Hepatocyte (in vitro differentiated cells): ENCODE results near the gene TOX3.

ENCODE experiments used
- CTCF ChIP-seq: fragments of 200-600 bp; sonication (generic); IDR thresholded peaks from 2 replicates; pipeline ENCODE4 v1.5.1; 2016; ENCODE audit warnings: antibody characterized with exemption, mild to moderate bottlenecking; ENCODE audit not compliant: poor library complexity
- EZH2 ChIP-seq: fragments of 200-600 bp; sonication (generic); IDR thresholded peaks from 2 replicates; pipeline ENCODE4 v1.6.1; 2016; ENCODE audit warnings: antibody characterized with exemption, mild to moderate bottlenecking, borderline replicate concordance
- EZH2phosphoT487 ChIP-seq: fragments of 200-600 bp; sonication (generic); IDR thresholded peaks from one replicate; pipeline ENCODE4 v1.6.1; 2018; ENCODE audit warnings: antibody characterized with exemption, mild to moderate bottlenecking, low read depth, moderate library complexity; ENCODE audit not compliant: unreplicated experiment, severe bottlenecking

GRCh38 chr16:52494621-52495020 lies 52.3 kb downstream of the TOX3 start:
- no peak for TF ChIP-seq CTCF
- no peak for TF ChIP-seq EZH2phosphoT487
- no peak for TF ChIP-seq EZH2
